Endothelial cell of umbilical vein (primary cell): ENCODE measurements around the gene DTNA. TPM values are rescaled to one million over a fixed set of nuclear protein-coding genes. Genes with fewer than 3 reads are reported as not detected.
A peak's percentile ranks its signal among the peaks of the same experiment; 100 is the strongest.

Source experiments
- BruUV-seq: library from RNA; stranded (reverse); fragments of 400-500 nt; replicated peaks from 2 replicates; lab custom pipeline; 2021; lab: Mats Ljungman, UMichigan
- CTCF ChIA-PET: fragments of 300-600, 350-600 bp; sonication (Branson Sonifier 250); formaldehyde crosslinking; loops from one replicate; lab custom pipeline; 2021; ENCODE audit warnings: antibody characterized with exemption, inconsistent platforms; lab: Charles Lee
- POLR2A ChIA-PET: fragments of 300-600, 350-600 bp; sonication (Branson Sonifier 250); formaldehyde crosslinking; loops from one replicate; lab custom pipeline; 2021; ENCODE audit warnings: antibody characterized with exemption, inconsistent platforms; lab: Charles Lee
- DNase-seq: peaks from one replicate; pipeline ENCODE4 v3.0.0-alpha.2; 2011; ENCODE audit warnings: low read depth, low spot score
- FAIRE-seq: peaks from 2 replicates; lab custom pipeline; 2011; peaks lifted over from hg19 to GRCh38; lab: Jason Lieb, UNC
- H2AFZ ChIP-seq: 2 replicates; pipeline ENCODE4 v1.6.0; 2012; ENCODE audit warnings: low read depth, low read length, control low read depth, inconsistent platforms
- H3K27ac ChIP-seq: 2 replicates; pipeline ENCODE4 v1.5.1; 2011; ENCODE audit warnings: low read depth, mild to moderate bottlenecking, control low read depth, low read length, moderate library complexity; ENCODE audit not compliant: insufficient read depth
- H3K27me3 ChIP-seq, 2 experiments: 2 replicates each; pipeline versions ENCODE4 v1.6.0 to v1.6.1; 2011; ENCODE audit warnings: low read length in 2 of 2, mixed read lengths in 1 of 2; ENCODE audit not compliant: control insufficient read depth in 2 of 2, insufficient read depth in 2 of 2
- H3K36me3 ChIP-seq, 2 experiments: 2 replicates in 1 of 2; 3 replicates in 1 of 2; pipeline ENCODE4 v1.5.1; 2011; ENCODE audit warnings: low read length in 2 of 2, mild to moderate bottlenecking in 1 of 2, moderate library complexity in 1 of 2; ENCODE audit not compliant: control insufficient read depth in 2 of 2, insufficient read depth in 2 of 2; ENCODE audit errors: extremely low read depth in 1 of 2
- H3K4me1 ChIP-seq: 3 replicates; pipeline ENCODE4 v1.5.1; 2011; ENCODE audit warnings: mild to moderate bottlenecking, low read length; ENCODE audit not compliant: control insufficient read depth, insufficient read depth; ENCODE audit errors: extremely low read depth
- H3K4me2 ChIP-seq: 2 replicates; pipeline ENCODE4 v1.6.1; 2011; ENCODE audit warnings: low read length, control low read depth, mixed read lengths; ENCODE audit not compliant: insufficient read depth
- H3K4me3 ChIP-seq, 3 experiments: fragments of 200-600 bp in 1 of 3; sonication (generic), shearing (Covaris generic) in 1 of 3; replicated peaks in 1 of 3; 2 replicates each; pipeline ENCODE4 v1.5.1; 2011 to 2016; ENCODE audit warnings: control low read depth in 3 of 3, low read length in 3 of 3, mild to moderate bottlenecking in 2 of 3, inconsistent platforms in 1 of 3, low read depth in 1 of 3, moderate library complexity in 1 of 3; ENCODE audit not compliant: insufficient read depth in 1 of 3
- H3K79me2 ChIP-seq: 2 replicates; pipeline ENCODE4 v1.6.0; 2012; ENCODE audit warnings: low read length, inconsistent platforms; ENCODE audit not compliant: control insufficient read depth, insufficient read depth
- H3K9ac ChIP-seq: replicated peaks from 2 replicates; pipeline ENCODE3; 2011; ENCODE audit warnings: low read length, control low read depth; ENCODE audit not compliant: insufficient read depth; ENCODE audit errors: extremely low read depth
- H3K9me1 ChIP-seq: replicated peaks from 3 replicates; pipeline ENCODE4 v1.6.0; 2011; ENCODE audit warnings: mild to moderate bottlenecking, low read length; ENCODE audit not compliant: control insufficient read depth, insufficient read depth; ENCODE audit errors: extremely low read depth
- H3K9me3 ChIP-seq: replicated peaks from 2 replicates; pipeline ENCODE4 v1.5.1; 2012; ENCODE audit warnings: low read length, inconsistent platforms; ENCODE audit not compliant: control insufficient read depth, insufficient read depth
- H4K20me1 ChIP-seq: replicated peaks from 2 replicates; pipeline ENCODE3; 2011; ENCODE audit warnings: mild to moderate bottlenecking, low read length; ENCODE audit not compliant: control insufficient read depth, insufficient read depth; ENCODE audit errors: extremely low read depth
- FOS ChIP-seq: IDR thresholded peaks from 2 replicates; pipeline ENCODE4 v1.6.1; 2011; ENCODE audit warnings: mild to moderate bottlenecking, low read length, moderate library complexity, borderline replicate concordance; ENCODE audit not compliant: insufficient read depth
- GATA2 ChIP-seq: IDR thresholded peaks from 2 replicates; pipeline ENCODE4 v1.7.0; 2011; ENCODE audit warnings: low read depth, mild to moderate bottlenecking, moderate library complexity, mixed read lengths, low read length; ENCODE audit not compliant: insufficient read length, insufficient read depth
- POLR2A ChIP-seq: IDR thresholded peaks from 2 replicates; pipeline ENCODE4 v1.6.1; 2012; ENCODE audit warnings: low read depth, mild to moderate bottlenecking, control low read depth, low read length
- dilution Hi-C: fragments of 300-500 bp; cut with MboI; formaldehyde crosslinking; loops from one replicate; pipeline ENCODE4 v1.15.0; 2019; ENCODE audit warnings: low sequenced_read_pairs; ENCODE audit not compliant: extremely low pct_ligation_motif_present
- intact Hi-C: fragments of 100-400 bp; cut with micrococcal nuclease; formaldehyde crosslinking; loops from one replicate; pipeline ENCODE4 v1.10.0; 2022
- polyA plus RNA-seq, 4 experiments: library from polyadenylated mRNA; depleted of rRNA in 3 of 4; stranded (reverse) in 3 of 4; unstranded in 1 of 4; fragments of >200 nt; gene quantifications; 2 replicates each; pipeline versions ENCODE4 v1.2.1 to v1.2.3, GENCODE V29; 2011 to 2012; ENCODE audit warnings: missing spikeins in 1 of 4
- total RNA-seq: library from RNA; stranded (reverse); gene quantifications from 2 replicates; pipeline ENCODE4 v1.2.3, GENCODE V29; 2021
- TF ChIP-seq, protein P1 (sequence below): IDR thresholded peaks from 2 replicates; pipeline ENCODE4 v1.6.1; 2011; ENCODE audit not compliant: insufficient read depth, insufficient read length
- TF ChIP-seq, protein P2 (sequence below), 2 donors: IDR thresholded peaks; 1 replicate in 1 of 2; 2 replicates in 1 of 2; pipeline ENCODE4 v1.5.1; 2011; ENCODE audit warnings: low read length in 2 of 2, mild to moderate bottlenecking in 2 of 2, moderate library complexity in 2 of 2, control low read depth in 1 of 2, inconsistent platforms in 1 of 2, low read depth in 1 of 2; ENCODE audit not compliant: insufficient read depth in 1 of 2; ENCODE audit errors: extremely low read depth in 1 of 2

Gene DTNA
- total and polyA plus RNA-seq, 2 donors (not counting 3 experiments of a cell fraction or from before 2014, with no cell fraction given), result 6.6 to 15.3 TPM

DNA sequence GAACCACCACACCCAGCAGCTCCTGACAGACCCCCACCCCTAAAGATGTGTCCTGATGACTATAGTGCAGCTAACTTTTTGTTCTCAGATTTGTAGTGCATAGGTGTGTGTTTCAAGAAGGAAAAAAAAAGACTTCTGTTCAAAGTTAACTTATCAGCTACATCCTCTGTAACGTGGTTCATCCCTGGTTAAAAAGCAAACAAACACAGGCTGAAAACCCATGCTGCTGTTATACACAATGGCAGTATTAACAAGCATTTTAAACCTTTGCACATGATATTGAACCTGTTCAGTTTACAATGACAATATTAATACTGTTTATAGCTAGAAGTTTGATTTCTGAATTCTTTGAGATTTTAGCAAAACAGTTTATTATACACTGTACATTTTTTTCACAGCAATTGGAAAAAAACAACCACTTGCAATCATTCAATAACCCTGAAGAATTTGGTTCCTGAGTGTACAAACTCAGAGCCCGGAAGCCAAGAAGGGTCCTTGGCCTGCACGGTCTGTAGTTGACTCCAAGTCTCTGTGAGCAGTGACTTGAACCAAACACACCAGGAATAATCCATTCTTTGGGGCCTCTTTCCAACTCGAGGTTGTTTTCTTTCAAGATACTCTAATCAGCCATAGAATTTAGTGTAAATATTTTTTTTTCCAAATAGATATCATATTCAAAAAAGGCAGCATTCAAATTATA lies 177.9 kb downstream of the DTNA start:
- ChIA-PET POLR2A (no interaction called here), CTCF (no interaction called here)
- Histone ChIP-seq H3K4me1 (no peaks in the 10 kb centered on the region), H2AFZ (no peak overlapping the region), H3K27me3 (no peaks in the 10 kb centered on the region), H3K9me1 (no peaks in the 10 kb centered on the region), H3K36me3 (no peaks in the 10 kb centered on the region), H3K9ac (no peak overlapping the region), H4K20me1 (no peaks in the 10 kb centered on the region), H3K79me2 (no peaks in the 10 kb centered on the region), H3K4me2 (no peak overlapping the region), H3K4me3 (no peak overlapping the region), H3K27ac (no peak overlapping the region), H3K9me3 (no peaks in the 10 kb centered on the region)
- DNase-seq (no peak), FAIRE-seq (peak; percentile 72)
- dilution Hi-C loops (no loop called here), intact Hi-C loops (no loop called here)
- TF ChIP-seq, protein P1, sequence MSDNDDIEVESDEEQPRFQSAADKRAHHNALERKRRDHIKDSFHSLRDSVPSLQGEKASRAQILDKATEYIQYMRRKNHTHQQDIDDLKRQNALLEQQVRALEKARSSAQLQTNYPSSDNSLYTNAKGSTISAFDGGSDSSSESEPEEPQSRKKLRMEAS, result no peak
- TF ChIP-seq, protein P2, sequence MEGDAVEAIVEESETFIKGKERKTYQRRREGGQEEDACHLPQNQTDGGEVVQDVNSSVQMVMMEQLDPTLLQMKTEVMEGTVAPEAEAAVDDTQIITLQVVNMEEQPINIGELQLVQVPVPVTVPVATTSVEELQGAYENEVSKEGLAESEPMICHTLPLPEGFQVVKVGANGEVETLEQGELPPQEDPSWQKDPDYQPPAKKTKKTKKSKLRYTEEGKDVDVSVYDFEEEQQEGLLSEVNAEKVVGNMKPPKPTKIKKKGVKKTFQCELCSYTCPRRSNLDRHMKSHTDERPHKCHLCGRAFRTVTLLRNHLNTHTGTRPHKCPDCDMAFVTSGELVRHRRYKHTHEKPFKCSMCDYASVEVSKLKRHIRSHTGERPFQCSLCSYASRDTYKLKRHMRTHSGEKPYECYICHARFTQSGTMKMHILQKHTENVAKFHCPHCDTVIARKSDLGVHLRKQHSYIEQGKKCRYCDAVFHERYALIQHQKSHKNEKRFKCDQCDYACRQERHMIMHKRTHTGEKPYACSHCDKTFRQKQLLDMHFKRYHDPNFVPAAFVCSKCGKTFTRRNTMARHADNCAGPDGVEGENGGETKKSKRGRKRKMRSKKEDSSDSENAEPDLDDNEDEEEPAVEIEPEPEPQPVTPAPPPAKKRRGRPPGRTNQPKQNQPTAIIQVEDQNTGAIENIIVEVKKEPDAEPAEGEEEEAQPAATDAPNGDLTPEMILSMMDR (IDR thresholded peaks at IDR 0.05; ENCODE audit: extremely low read depth in 1 of 2, insufficient read depth in 1 of 2, low read depth in 1 of 2, low read length in 2 of 2), result no peak
- TF ChIP-seq POLR2A (no peak), GATA2 (no peak), FOS (no peak)
- BruUV-seq, result no TSS peak
